ENCODE results near the gene PLOD2. TPM values are rescaled to one million over a fixed set of nuclear protein-coding genes. Genes with fewer than 3 reads are reported as not detected.
A peak's percentile ranks its signal among the peaks of the same experiment; 100 is the strongest.

The PLOD2 gene
- total and polyA plus RNA-seq, 12 donors, result 12.5 to 44.6 (median 16.8) TPM

- no peak overlapping the region for H3K4me3 ChIP-seq
- ATAC-seq (peak in 6 of 8 donors; percentile 31 to 77 (median 57)), DNase-seq (no peak)
- H3K36me3 ChIP-seq, result no peaks in the 10 kb centered on the region
- peak overlapping the region in 1 of 10 donors; percentile 8 for H3K27ac ChIP-seq
- no peaks in the 10 kb centered on the region for H3K27me3 ChIP-seq
- peaks cover 0 to 59% (median 33%) of the 10 kb centered on the region in 9 donors for H3K4me1 ChIP-seq
- WGBS, 2 donors, result 84 to 94% methylated on average over 5 of the region's 5 CpGs
- H3K9me3 ChIP-seq, result no peaks in the 10 kb centered on the region
- intact Hi-C loops (cut with DNase I), result no loop called here
- TF ChIP-seq CTCF (IDR thresholded peaks at IDR 0.05), result no peak
These were observed 29.2 kb downstream of the PLOD2 start for GRCh38 chr3:146131616-146132410.

DNA sequence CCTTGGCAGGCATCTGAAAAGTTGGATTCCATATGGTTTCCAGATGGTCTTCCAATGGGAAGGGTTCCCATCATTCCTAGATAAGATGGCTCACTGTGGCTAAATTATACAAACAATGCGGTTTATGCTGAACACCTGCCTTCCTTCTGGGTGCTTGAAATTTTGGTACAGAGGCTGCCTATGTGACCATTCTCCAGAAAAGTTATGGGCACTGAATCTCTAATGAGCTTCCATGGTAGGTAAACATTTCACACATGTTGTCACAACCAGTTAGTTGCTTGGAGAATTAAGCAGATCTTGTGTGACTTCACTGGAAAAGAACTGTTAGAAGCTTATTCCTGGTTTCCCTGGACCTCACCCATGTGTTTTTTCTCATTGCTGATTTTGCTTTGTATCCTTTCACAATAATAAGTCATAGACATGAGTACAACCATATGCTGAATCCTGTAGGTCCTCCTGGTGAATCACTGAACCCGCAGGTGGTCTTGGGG, 30.1 kb downstream of the PLOD2 start:
- Histone ChIP-seq H3K27ac (no peak overlapping the region), H3K4me3 (no peak overlapping the region), H3K36me3 (no peaks in the 10 kb centered on the region), H3K9me3 (no peaks in the 10 kb centered on the region), H3K4me1 (peaks cover 0 to 63% (median 33%) of the 10 kb centered on the region in 9 donors), H3K27me3 (no peaks in the 10 kb centered on the region)
- DNase-seq (no peak), ATAC-seq (no peak)
- TF ChIP-seq CTCF (IDR thresholded peaks at IDR 0.05), result no peak
- intact Hi-C loops (cut with DNase I), result no loop called here
- 89 to 93% methylated on average over 2 of the region's 2 CpGs for WGBS, 2 donors

- intact Hi-C loops (cut with DNase I), result no loop called here
- TF ChIP-seq CTCF (IDR thresholded peaks at IDR 0.05), result no peak
- H3K36me3 ChIP-seq, result no peaks in the 10 kb centered on the region
- peak overlapping the region in 1 of 10 donors; percentile 34 for H3K27ac ChIP-seq
- H3K27me3 ChIP-seq, result no peaks in the 10 kb centered on the region
- WGBS, 2 donors, result 80 to 82% methylated on average over 3 of the region's 3 CpGs
- no peak overlapping the region for H3K4me3 ChIP-seq
- no peak for DNase-seq
- ATAC-seq, result no peak
- H3K9me3 ChIP-seq, result no peaks in the 10 kb centered on the region
- H3K4me1 ChIP-seq, result peaks cover 0 to 66% (median 40%) of the 10 kb centered on the region in 9 donors
These were observed 31.2 kb downstream of the PLOD2 start for GRCh38 chr3:146129750-146130149.

DNA sequence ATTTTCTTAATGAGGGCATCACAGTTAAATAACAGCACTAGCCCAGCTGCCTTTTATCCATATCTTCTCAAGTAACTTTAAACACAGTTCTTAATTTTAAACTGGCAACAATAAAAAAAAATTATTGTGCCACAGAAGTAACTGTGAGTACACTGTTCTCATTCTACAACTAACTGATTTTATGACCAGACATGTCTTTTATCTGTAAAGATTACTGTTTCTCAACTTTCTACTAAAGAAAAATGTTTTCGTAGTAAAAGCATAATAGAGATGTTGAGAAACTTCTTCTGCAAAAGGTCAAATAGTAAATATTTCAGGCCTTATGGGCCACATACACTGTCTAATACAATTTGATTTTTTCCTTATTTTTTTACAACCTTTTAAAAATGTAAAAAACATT, 32.0 kb downstream of the PLOD2 start:
- Histone ChIP-seq H3K4me3 (no peak overlapping the region), H3K9me3 (no peaks in the 10 kb centered on the region), H3K27me3 (no peaks in the 10 kb centered on the region), H3K27ac (peak overlapping the region in 1 of 10 donors; percentile 34), H3K36me3 (no peaks in the 10 kb centered on the region), H3K4me1 (peaks cover 0 to 59% (median 36%) of the 10 kb centered on the region in 9 donors)
- no peak for DNase-seq
- ATAC-seq, result no peak
- 81 to 83% methylated on average over 1 of the region's 1 CpG for WGBS, 2 donors
- intact Hi-C loops (cut with DNase I), result no loop called here
- no peak for TF ChIP-seq CTCF (IDR thresholded peaks at IDR 0.05)
